ENCODE measurements around the gene PRKCA. TPM values are rescaled to one million over a fixed set of nuclear protein-coding genes. Genes with fewer than 3 reads are reported as not detected.
"Not testable (repeated sequence)": the region's sequence is repeated elsewhere in the genome, so short reads cannot be mapped to it uniquely, and the experiment has no call there.

The PRKCA gene
- total RNA-seq, 1 donor from 2014 or later: 6.7 TPM

DNA sequence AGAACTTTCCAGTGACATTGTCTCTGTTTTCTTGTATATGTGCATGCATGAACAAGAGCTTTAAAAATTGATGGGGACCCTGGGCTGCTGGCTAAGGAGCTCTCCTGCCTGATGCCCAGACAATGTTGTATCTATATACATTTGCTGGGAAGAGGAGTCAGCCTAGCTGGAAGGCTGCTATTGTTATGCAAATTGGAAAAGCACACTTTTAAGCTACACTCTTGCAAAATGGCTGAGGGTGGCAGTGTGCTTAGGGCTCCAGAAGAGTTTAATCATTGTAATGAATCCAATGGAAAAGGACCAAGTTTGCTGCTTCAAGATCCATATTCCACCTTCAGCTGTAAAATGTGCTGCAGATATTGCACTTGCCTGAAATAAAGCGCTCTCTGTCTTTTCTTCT is 171.8 kb downstream of the PRKCA start:
- no peak overlapping the region for H3K4me3 ChIP-seq (ENCODE audit: low read depth, low read length)
- DNase-seq (ENCODE audit: low read depth): no peak
- TF ChIP-seq, protein P1, sequence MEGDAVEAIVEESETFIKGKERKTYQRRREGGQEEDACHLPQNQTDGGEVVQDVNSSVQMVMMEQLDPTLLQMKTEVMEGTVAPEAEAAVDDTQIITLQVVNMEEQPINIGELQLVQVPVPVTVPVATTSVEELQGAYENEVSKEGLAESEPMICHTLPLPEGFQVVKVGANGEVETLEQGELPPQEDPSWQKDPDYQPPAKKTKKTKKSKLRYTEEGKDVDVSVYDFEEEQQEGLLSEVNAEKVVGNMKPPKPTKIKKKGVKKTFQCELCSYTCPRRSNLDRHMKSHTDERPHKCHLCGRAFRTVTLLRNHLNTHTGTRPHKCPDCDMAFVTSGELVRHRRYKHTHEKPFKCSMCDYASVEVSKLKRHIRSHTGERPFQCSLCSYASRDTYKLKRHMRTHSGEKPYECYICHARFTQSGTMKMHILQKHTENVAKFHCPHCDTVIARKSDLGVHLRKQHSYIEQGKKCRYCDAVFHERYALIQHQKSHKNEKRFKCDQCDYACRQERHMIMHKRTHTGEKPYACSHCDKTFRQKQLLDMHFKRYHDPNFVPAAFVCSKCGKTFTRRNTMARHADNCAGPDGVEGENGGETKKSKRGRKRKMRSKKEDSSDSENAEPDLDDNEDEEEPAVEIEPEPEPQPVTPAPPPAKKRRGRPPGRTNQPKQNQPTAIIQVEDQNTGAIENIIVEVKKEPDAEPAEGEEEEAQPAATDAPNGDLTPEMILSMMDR (conservative IDR thresholded peaks at IDR 0.05; ENCODE audit: low read depth, low read length): no peak

DNA sequence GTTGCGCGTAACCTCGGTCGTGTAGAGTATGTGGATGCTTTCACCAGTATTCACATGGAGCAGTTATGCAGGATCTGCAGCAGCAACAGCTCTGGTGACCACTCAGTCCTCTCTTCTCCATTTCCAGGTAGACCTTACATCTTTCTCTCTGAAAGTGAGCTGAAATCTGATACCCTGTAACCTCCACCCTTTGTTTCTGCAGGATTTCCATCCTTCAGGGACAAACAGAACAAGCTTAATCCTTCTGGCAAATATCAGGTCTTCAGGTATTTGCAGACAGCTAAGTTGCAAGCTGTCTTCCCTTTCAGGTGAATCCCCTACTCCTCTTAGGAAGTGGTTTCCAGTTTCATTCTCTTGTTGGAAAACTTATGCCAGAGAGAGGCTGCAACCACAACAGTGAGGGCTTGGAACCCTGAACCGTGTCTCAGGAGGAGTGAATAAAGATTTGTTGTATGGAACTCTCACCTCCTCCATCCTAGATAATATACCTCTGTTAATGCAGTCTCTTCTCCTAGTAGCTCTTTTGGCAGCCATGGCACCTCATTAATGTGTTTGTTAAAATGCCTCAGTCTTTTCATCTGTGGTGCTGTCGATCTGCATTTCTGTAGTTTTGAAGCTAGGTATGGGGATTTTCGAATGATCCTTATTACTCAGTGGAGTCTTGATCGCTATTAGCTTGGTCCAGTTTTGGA is 172.5 kb downstream of the PRKCA start:
- TF ChIP-seq, protein P1 (conservative IDR thresholded peaks at IDR 0.05; ENCODE audit: low read depth, low read length): no peak
- DNase-seq (ENCODE audit: low read depth): no peak

DNA sequence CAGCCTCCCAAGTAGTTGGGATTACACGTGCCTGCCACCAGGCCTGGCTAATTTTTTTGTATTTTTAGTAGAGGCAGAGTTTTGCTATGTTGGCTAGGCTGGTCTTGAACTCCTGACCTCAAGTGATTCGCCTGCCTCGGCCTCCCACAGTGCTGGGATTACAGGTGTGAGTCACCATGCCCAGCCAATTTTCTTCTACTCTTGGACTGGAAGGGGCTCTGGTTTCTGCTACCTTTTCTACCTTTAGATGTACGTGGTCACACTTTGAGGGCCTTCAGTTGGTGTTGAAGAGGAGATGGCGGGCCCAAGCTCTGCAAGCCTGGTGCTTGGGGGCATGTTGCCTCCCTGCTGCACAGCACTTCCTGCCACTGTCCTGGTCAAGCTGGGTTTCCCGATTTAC is 173.6 kb downstream of the PRKCA start:
- H3K4me3 ChIP-seq (ENCODE audit: low read depth, low read length): no peak overlapping the region
- TF ChIP-seq, protein P1 (conservative IDR thresholded peaks at IDR 0.05; ENCODE audit: low read depth, low read length): no peak
- no peak for DNase-seq (ENCODE audit: low read depth)

More for the DNA sequence above, 172.5 kb downstream of the PRKCA start:
- H3K4me3 ChIP-seq (ENCODE audit: low read depth, low read length): no peak overlapping the region

DNA sequence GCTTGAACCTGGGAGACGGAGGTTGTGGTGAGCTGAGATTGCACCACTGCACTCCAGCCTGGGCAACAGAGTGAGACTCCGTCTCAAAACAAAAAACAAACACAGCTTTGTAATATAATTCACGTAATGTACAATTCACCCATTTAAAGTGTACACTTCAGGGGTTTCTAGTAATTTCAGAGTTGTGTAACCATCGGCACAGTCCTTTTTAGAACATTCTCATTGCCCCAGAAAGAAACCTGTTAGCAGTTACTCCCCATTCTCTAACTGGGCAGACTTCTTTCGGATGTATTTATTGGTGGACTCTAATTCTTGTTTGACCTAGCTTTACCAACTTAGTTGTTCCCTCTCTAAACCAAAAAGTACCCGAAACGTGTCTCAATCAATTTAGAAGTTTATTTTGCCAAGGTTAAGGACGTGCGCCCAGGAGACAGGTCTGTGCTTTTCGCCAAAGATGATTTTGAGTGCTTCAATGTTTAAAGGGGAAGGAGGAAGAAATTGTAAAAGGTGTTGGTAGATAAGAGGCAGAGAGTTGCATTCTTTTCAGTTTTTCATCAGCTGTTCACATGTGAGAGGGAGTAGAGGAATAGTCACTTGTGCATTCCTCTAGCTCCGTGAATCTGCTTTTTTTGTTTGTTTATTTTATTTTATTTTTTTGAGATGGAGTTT is 175.3 kb downstream of the PRKCA start:
- H3K4me3 ChIP-seq (ENCODE audit: low read depth, low read length): no peak overlapping the region
- TF ChIP-seq, protein P1 (conservative IDR thresholded peaks at IDR 0.05; ENCODE audit: low read depth, low read length): no peak
- no peak for DNase-seq (ENCODE audit: low read depth)

DNA sequence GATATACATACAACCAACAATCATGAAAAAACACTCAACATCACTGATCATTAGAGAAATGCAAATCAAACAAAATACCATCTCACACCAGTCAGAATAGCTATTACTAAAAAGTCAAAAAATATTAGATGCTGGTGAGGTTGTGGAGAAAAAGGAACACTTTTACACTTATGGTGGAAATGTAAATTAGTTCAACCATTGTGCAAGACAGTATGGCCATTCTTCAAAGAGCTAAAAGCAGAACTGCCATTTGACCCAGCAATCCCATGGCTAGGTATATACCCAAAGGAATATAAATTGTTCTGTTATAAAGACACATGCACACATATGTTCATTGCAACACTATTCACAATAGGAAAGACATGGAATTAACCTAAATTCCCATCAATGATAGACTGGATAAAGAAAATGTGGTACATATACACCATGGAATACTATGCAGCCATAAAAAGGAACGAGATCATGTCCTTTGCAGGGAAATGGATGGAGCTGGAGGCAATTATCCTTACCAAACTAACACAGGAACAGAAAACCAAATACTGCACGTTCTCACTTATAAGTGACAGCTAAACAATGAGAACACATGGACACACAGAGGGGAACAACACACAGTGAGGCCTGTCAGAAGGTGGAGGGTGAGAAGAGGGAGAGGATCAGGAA is 176.9 kb downstream of the PRKCA start:
- not testable (repeated sequence) for H3K4me3 ChIP-seq (ENCODE audit: low read depth, low read length); DNase-seq (ENCODE audit: low read depth)

DNA sequence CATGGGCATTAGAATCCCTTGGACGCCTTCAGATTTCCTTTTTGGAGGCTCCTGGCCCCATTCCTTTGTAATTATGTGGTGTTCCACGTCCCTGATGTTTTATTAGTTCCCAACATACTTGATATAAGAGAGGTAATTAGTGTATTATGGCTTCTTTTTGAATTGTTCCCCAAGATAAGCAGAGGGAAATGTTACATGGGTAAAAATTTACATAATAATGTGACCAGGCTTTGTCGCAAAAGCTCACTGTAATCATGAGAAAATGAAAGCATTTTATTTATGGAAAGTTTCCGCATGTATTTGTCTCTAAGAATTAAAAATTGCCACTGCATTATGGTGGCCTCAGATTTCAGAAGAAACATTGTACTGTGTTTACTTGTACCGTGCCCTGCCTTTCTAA is 177.8 kb downstream of the PRKCA start:
- TF ChIP-seq, protein P1 (conservative IDR thresholded peaks at IDR 0.05; ENCODE audit: low read depth, low read length): no peak
- DNase-seq (ENCODE audit: low read depth): no peak
- H3K4me3 ChIP-seq (ENCODE audit: low read depth, low read length): no peak overlapping the region

DNA sequence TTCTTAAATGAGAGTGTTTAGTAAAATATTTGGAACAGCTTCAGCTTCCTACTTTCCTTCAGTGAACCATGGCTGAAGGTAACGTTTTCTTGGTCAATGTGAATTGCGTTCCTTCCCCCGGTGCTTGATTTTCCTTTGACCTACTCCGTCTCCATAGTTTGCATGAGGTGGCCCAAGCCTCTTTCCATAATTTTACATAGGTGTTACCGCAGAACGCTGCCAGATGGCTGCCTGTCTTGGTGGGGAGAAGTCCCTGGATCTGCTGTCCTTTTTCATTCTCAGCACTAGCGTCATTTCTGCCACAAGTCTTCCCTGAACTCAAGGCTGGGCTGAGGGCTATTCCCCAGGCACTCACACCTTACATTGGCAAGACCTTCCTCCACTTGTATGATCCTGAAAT is 178.4 kb downstream of the PRKCA start:
- DNase-seq (ENCODE audit: low read depth): no peak
- TF ChIP-seq, protein P1 (conservative IDR thresholded peaks at IDR 0.05; ENCODE audit: low read depth, low read length): no peak
- no peak overlapping the region for H3K4me3 ChIP-seq (ENCODE audit: low read depth, low read length)
